Adrenal gland (tissue), 12 donors: Measurements from ENCODE around the gene GYS2. TPM values are rescaled to one million over a fixed set of nuclear protein-coding genes. Genes with fewer than 3 reads are reported as not detected.
"Not testable (repeated sequence)": the region's sequence is repeated elsewhere in the genome, so short reads cannot be mapped to it uniquely, and the experiment has no call there.

Experiments used
- DNase-seq, 7 donors: peaks; one replicate each; pipeline ENCODE4 v3.0.0-alpha.2; 2019 to 2020
- H3K27ac ChIP-seq, 5 donors: fragments of 200-600 bp; sonication (generic) in 4 of 5; 1 replicate in 3 of 5; 2 replicates in 2 of 5; pipeline versions ENCODE4 v1.5.1 to v1.8.0; 2016 to 2020; ENCODE audit warnings: mild to moderate bottlenecking in 1 of 5
- H3K27me3 ChIP-seq: fragments of 200-600 bp; 2 replicates; pipeline ENCODE4 v1.8.0; 2021
- H3K36me3 ChIP-seq, 2 donors: fragments of 200-600 bp; replicated peaks in 1 of 2; 1 replicate in 1 of 2; 2 replicates in 1 of 2; pipeline versions ENCODE4 v1.5.1 to v1.8.0; 2018 to 2022
- H3K4me1 ChIP-seq, 2 donors: fragments of 200-600 bp; replicated peaks in 1 of 2; 1 replicate in 1 of 2; 2 replicates in 1 of 2; pipeline versions ENCODE4 v1.5.1 to v1.8.0; 2018 to 2021
- H3K4me3 ChIP-seq, 4 donors: fragments of 200-600 bp; sonication (generic) in 3 of 4; one replicate each; pipeline ENCODE4 v1.5.1; 2016 to 2018
- H3K9me3 ChIP-seq, 3 donors: fragments of 200-600 bp; sonication (generic) in 1 of 3; replicated peaks in 1 of 3; 1 replicate in 2 of 3; 2 replicates in 1 of 3; pipeline versions ENCODE4 v1.5.1 to v1.8.0; 2016 to 2021
- CTCF ChIP-seq, 6 experiments: fragments of 450-650 bp in 4 of 6; fragments of 200-600 bp in 2 of 6; sonication (generic) in 1 of 6; IDR thresholded peaks; 1 replicate in 5 of 6; 2 replicates in 1 of 6; pipeline versions ENCODE4 v1.5.1 to v1.8.0; 2016 to 2021; ENCODE audit warnings: antibody characterized with exemption in 6 of 6, mild to moderate bottlenecking in 2 of 6, moderate library complexity in 1 of 6
- POLR2A ChIP-seq, 2 donors: fragments of 450-650 bp; IDR thresholded peaks; one replicate each; pipeline ENCODE4 v1.6.1; 2017; ENCODE audit warnings: antibody characterized with exemption in 2 of 2, mild to moderate bottlenecking in 2 of 2, moderate library complexity in 1 of 2
- WGBS, 4 donors: extraction: QIAGEN DNeasy Blood & Tissue Kit in 2 of 4; methylation state at CpG; one replicate each; pipeline versions ENCODE4 v1.1.5 to v1.1.7; 2013 to 2017; 5-methylcytosine and 5-hydroxymethylcytosine counted together
- intact Hi-C, 2 donors: fragments of 100-400 bp; cut with DNase I; formaldehyde crosslinking; loops; one replicate each; pipeline versions ENCODE4 v1.14.1 to v1.15.0; 2022 to 2023
- polyA plus RNA-seq, 3 donors: library from polyadenylated mRNA; stranded (reverse); fragments of 200-250 nt in 2 of 3; fragments of 350-450 nt in 1 of 3; fragmentation: Illumina TruSeq in 1 of 3; extraction: RNeasy Lipid Tissue Mini Kit (QIAGEN cat#74804) in 1 of 3; gene quantifications; one replicate each; pipeline ENCODE4 v1.2.3, GENCODE V29; 2013 to 2014
- total RNA-seq, 9 donors: library from RNA; depleted of rRNA in 4 of 9; stranded (reverse); fragments of >200 nt in 4 of 9; fragments of 120-200 nt in 1 of 9; fragmentation: NEBNext Ultra II Directional in 1 of 9; extraction: Animal tissue kit (Norgen Biotek cat#: 25700) in 1 of 9; gene quantifications; one replicate each; pipeline versions ENCODE4 v1.1.0 to v1.2.4, GENCODE V29; 2013 to 2023
- donor health status: healthy with polysubstance abuse.
- donor health status: Bipolar disorder and iron deficiency.
- donor health status: DM: yes; HTN: yes; CAD: no.
- donor health status: DM: no; HTN: no; CAD: no.
- donor health status: DM: no; HTN: no; CAD: no.
- donor health status: DM: yes; HTN: yes; CAD: no.

GYS2 gene
- total and polyA plus RNA-seq, 12 donors = 0.05 to 0.23 (median 0.07) TPM; not detected in 7

GRCh38 chr12:21648378-21648777 lies 43.7 kb upstream of the GYS2 start:
- TF ChIP-seq POLR2A (IDR thresholded peaks at IDR 0.05) (no peak), CTCF (IDR thresholded peaks at IDR 0.05) (no peak)
- no peaks in the 10 kb centered on the region for H3K27me3 ChIP-seq
- no peak overlapping the region for H3K27ac ChIP-seq
- H3K4me3 ChIP-seq = no peak overlapping the region
- no peak for DNase-seq
- intact Hi-C loops = no loop called here
- 94 to 100% (median 98%) methylated on average over 2 of the region's 2 CpGs for WGBS, 4 donors
- H3K36me3 ChIP-seq = peaks cover 0 to 64% of the 10 kb centered on the region in 2 donors
- H3K9me3 ChIP-seq = no peaks in the 10 kb centered on the region
- H3K4me1 ChIP-seq = peaks cover 0 to 10% of the 10 kb centered on the region in 2 donors

GRCh38 chr12:21647179-21647578 lies 42.5 kb upstream of the GYS2 start:
- intact Hi-C loops = no loop called here
- H3K36me3 ChIP-seq = peaks cover 0 to 71% of the 10 kb centered on the region in 2 donors

GRCh38 chr12:21645041-21645500 lies 40.4 kb upstream of the GYS2 start:
- H3K27ac ChIP-seq, H3K4me3 ChIP-seq, H3K27me3 ChIP-seq, DNase-seq, H3K9me3 ChIP-seq, intact Hi-C loops: not testable (repeated sequence)
- H3K4me1 ChIP-seq = peaks cover 5 to 21% of the 10 kb centered on the region in 2 donors
- peaks cover 0 to 72% of the 10 kb centered on the region in 2 donors for H3K36me3 ChIP-seq
- 60 to 78% (median 66%) methylated on average over 5 to 7 of the region's 7 CpGs for WGBS, 4 donors

More at GRCh38 chr12:21647179-21647578, 42.5 kb upstream of the GYS2 start:
- TF ChIP-seq CTCF (IDR thresholded peaks at IDR 0.05) (no peak), POLR2A (IDR thresholded peaks at IDR 0.05) (no peak)
- Histone ChIP-seq H3K4me3 (no peak overlapping the region), H3K27ac (no peak overlapping the region), H3K4me1 (peaks cover 0 to 12% of the 10 kb centered on the region in 2 donors), H3K9me3 (no peaks in the 10 kb centered on the region), H3K27me3 (no peaks in the 10 kb centered on the region)
- no peak for DNase-seq

GRCh38 chr12:21644516-21644915 lies 39.9 kb upstream of the GYS2 start:
- no peaks in the 10 kb centered on the region for H3K9me3 ChIP-seq
- DNase-seq = no peak
- TF ChIP-seq POLR2A (IDR thresholded peaks at IDR 0.05) (no peak), CTCF (IDR thresholded peaks at IDR 0.05) (no peak)
- intact Hi-C loops = no loop called here
- no peaks in the 10 kb centered on the region for H3K27me3 ChIP-seq
- 88 to 97% (median 92%) methylated on average over 4 of the region's 4 CpGs for WGBS, 4 donors
- peaks cover 0 to 72% of the 10 kb centered on the region in 2 donors for H3K36me3 ChIP-seq
- no peak overlapping the region for H3K4me3 ChIP-seq
- peaks cover 5 to 21% of the 10 kb centered on the region in 2 donors for H3K4me1 ChIP-seq
- H3K27ac ChIP-seq = no peak overlapping the region

- DNase-seq = no peak
- no peak for TF ChIP-seq POLR2A (IDR thresholded peaks at IDR 0.05)
- no peak overlapping the region for H3K4me3 ChIP-seq
- peaks cover 0 to 65% of the 10 kb centered on the region in 2 donors for H3K36me3 ChIP-seq
- intact Hi-C loops = no loop called here
- no peaks in the 10 kb centered on the region for H3K27me3 ChIP-seq
- H3K9me3 ChIP-seq = no peaks in the 10 kb centered on the region
- no peak overlapping the region for H3K27ac ChIP-seq
- peaks cover 5 to 21% of the 10 kb centered on the region in 2 donors for H3K4me1 ChIP-seq
- 84 to 92% (median 87%) methylated on average over 3 of the region's 3 CpGs for WGBS, 4 donors
These were observed 39.1 kb upstream of the GYS2 start for GRCh38 chr12:21643758-21644157.
